CD4-positive, alpha-beta T cell treated with Interleukin-4 for 1 hour (primary cell): ENCODE measurements around the gene LTBR.

Source experiments
- DNase-seq, 2 donors: peaks; one replicate each; pipeline ENCODE4 v3.0.0-alpha.2; 2020 to 2022

LTBR gene

GRCh38 chr12:6346942-6347341, 37.0 kb upstream of the LTBR start:
- DNase-seq, result no peak

GRCh38 chr12:6347367-6348338, 36.3 kb upstream of the LTBR start:
- no peak for DNase-seq

GRCh38 chr12:6351622-6352021, 32.3 kb upstream of the LTBR start:
- DNase-seq, result no peak

GRCh38 chr12:6352193-6353173, 31.5 kb upstream of the LTBR start:
- DNase-seq, result no peak

GRCh38 chr12:6354495-6355393, 29.2 kb upstream of the LTBR start:
- no peak for DNase-seq

GRCh38 chr12:6355491-6356373, 28.2 kb upstream of the LTBR start:
- DNase-seq, result peak in 1 of 2 donors; percentile 44

GRCh38 chr12:6356374-6356820, 27.6 kb upstream of the LTBR start:
- no peak for DNase-seq

GRCh38 chr12:6358881-6359280, 25.1 kb upstream of the LTBR start:
- no peak for DNase-seq

GRCh38 chr12:6360080-6360571, 23.8 kb upstream of the LTBR start:
- no peak for DNase-seq

GRCh38 chr12:6360578-6361490, 23.1 kb upstream of the LTBR start:
- no peak for DNase-seq

GRCh38 chr12:6361834-6362233, 22.1 kb upstream of the LTBR start:
- DNase-seq, result peak in 1 of 2 donors; percentile 53

- DNase-seq, result no peak
Measured at GRCh38 chr12:6362403-6362802, 21.6 kb upstream of the LTBR start.

- DNase-seq, result no peak
Measured at GRCh38 chr12:6363010-6363329, 21.0 kb upstream of the LTBR start.

- peak; percentile 58 to 72 for DNase-seq
Measured at GRCh38 chr12:6363330-6364043, 20.5 kb upstream of the LTBR start.

- DNase-seq, result no peak
Measured at GRCh38 chr12:6364044-6364374, 20.0 kb upstream of the LTBR start.

- peak; percentile 59 to 63 for DNase-seq
Measured at GRCh38 chr12:6367065-6367968, 16.6 kb upstream of the LTBR start.

GRCh38 chr12:6367969-6368892, 15.7 kb upstream of the LTBR start:
- DNase-seq, result peak in 1 of 2 donors; percentile 21
